ENCODE data around the gene LAMA2.

Gene LAMA2

DNA sequence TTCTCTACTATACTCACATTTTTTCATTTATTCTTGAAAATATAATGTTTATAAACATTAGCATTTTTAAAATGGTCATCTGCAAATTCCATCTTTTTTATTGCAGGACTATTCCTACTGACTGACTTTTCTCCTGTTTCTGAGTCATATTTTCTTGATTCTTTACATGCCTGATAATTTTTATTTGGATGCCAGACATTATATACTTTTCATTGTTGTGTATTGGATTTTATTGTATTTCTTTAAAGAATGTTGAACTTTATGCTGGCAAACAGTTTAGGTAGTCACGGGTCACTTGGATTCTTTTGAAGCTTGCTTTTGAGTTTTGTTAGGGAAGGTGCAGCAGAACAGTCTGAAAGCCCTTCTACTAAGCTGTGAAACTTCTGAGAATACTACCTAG, 423.9 kb downstream of the LAMA2 start:
- no peak overlapping the region for H3K4me3 ChIP-seq (ENCODE audit: low read depth in 1 of 2, low read length in 2 of 2)
- H3K9ac ChIP-seq (ENCODE audit: low read depth in 1 of 2, low read length in 2 of 2): no peak overlapping the region
- H3K9me3 ChIP-seq (ENCODE audit: control insufficient read depth in 1 of 2, low read length in 2 of 2): no peaks in the 10 kb centered on the region
- no peaks in the 10 kb centered on the region for H3K27me3 ChIP-seq (ENCODE audit: control insufficient read depth in 1 of 2, insufficient read depth in 2 of 2, low read length in 2 of 2)
- no peak overlapping the region for H3K27ac ChIP-seq (ENCODE audit: low read depth, low read length)
- no peaks in the 10 kb centered on the region for H3K4me1 ChIP-seq (ENCODE audit: control insufficient read depth in 1 of 2, insufficient read depth in 2 of 2, low read length in 2 of 2)
- no peaks in the 10 kb centered on the region for H3K36me3 ChIP-seq (ENCODE audit: control insufficient read depth in 1 of 2, insufficient read depth in 2 of 2, low read length in 2 of 2)

DNA sequence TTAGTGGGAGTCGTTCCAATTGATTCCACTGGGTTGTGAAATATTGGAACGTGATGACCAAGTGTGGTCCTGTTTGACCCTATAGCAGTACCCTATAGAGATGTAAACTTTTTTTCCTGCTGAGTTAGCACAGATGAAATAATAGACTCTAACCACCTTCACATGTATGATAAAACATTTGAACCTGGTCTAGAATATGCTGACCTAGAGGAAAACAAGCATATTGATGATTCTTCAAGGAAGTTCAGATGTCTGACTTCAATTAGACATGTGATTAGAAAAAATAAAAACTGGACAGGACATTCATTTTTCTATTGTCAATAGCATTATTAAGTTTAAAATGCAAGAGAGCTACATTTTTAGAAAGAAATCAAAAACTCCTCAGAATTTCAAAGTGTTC, 424.9 kb downstream of the LAMA2 start:
- H3K4me3 ChIP-seq (ENCODE audit: low read depth in 1 of 2, low read length in 2 of 2): no peak overlapping the region

DNA sequence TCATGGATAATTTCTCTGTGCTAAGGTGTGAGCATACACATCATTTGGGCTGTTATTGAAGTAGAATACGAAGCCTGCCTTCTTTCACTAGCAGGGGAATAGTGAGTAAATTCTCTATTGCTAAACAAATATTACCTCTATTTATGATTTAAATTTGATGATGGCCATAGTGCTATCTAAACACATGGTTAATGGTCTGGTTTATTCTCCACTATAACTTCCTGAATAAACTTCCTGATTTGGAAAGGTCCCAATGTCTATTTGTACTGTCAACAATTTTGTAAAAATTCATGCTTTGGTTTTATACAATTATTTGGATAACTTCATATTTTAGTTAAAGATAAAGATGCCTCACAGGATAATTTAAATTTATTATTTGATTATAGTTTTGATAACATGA, 426.2 kb downstream of the LAMA2 start:
- Histone ChIP-seq H3K27ac (ENCODE audit: low read depth, low read length) (no peak overlapping the region), H3K4me1 (ENCODE audit: control insufficient read depth in 1 of 2, insufficient read depth in 2 of 2, low read length in 2 of 2) (no peaks in the 10 kb centered on the region), H3K27me3 (ENCODE audit: control insufficient read depth in 1 of 2, insufficient read depth in 2 of 2, low read length in 2 of 2) (no peaks in the 10 kb centered on the region), H3K9me3 (ENCODE audit: control insufficient read depth in 1 of 2, low read length in 2 of 2) (no peaks in the 10 kb centered on the region), H3K4me3 (ENCODE audit: low read depth in 1 of 2, low read length in 2 of 2) (no peak overlapping the region), H3K9ac (ENCODE audit: low read depth in 1 of 2, low read length in 2 of 2) (no peak overlapping the region), H3K36me3 (ENCODE audit: control insufficient read depth in 1 of 2, insufficient read depth in 2 of 2, low read length in 2 of 2) (no peaks in the 10 kb centered on the region)

More for the DNA sequence above, 424.9 kb downstream of the LAMA2 start:
- Histone ChIP-seq H3K4me1 (ENCODE audit: control insufficient read depth in 1 of 2, insufficient read depth in 2 of 2, low read length in 2 of 2) (no peaks in the 10 kb centered on the region), H3K36me3 (ENCODE audit: control insufficient read depth in 1 of 2, insufficient read depth in 2 of 2, low read length in 2 of 2) (no peaks in the 10 kb centered on the region), H3K27me3 (ENCODE audit: control insufficient read depth in 1 of 2, insufficient read depth in 2 of 2, low read length in 2 of 2) (no peaks in the 10 kb centered on the region), H3K9me3 (ENCODE audit: control insufficient read depth in 1 of 2, low read length in 2 of 2) (no peaks in the 10 kb centered on the region), H3K9ac (ENCODE audit: low read depth in 1 of 2, low read length in 2 of 2) (no peak overlapping the region), H3K27ac (ENCODE audit: low read depth, low read length) (no peak overlapping the region)

DNA sequence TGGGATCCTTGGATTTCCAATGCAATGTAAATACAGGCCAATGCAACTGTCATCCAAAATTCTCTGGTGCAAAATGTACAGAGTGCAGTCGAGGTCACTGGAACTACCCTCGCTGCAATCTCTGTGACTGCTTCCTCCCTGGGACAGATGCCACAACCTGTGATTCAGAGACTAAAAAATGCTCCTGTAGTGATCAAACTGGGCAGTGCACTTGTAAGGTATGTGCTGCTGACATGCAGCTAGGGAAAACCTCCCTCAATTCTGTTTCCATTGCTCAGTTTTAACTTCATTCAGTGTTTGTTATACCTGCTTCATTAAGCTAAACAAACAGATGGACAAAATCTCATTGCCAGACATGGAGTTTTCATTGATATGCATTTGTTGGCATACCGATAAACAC, 429.9 kb downstream of the LAMA2 start:
- H3K9me3 ChIP-seq (ENCODE audit: control insufficient read depth in 1 of 2, low read length in 2 of 2): no peaks in the 10 kb centered on the region
- H3K27me3 ChIP-seq (ENCODE audit: control insufficient read depth in 1 of 2, insufficient read depth in 2 of 2, low read length in 2 of 2): no peaks in the 10 kb centered on the region
- H3K27ac ChIP-seq (ENCODE audit: low read depth, low read length): no peak overlapping the region
- no peak overlapping the region for H3K9ac ChIP-seq (ENCODE audit: low read depth in 1 of 2, low read length in 2 of 2)
- no peak overlapping the region for H3K4me3 ChIP-seq (ENCODE audit: low read depth in 1 of 2, low read length in 2 of 2)
- H3K36me3 ChIP-seq (ENCODE audit: control insufficient read depth in 1 of 2, insufficient read depth in 2 of 2, low read length in 2 of 2): no peaks in the 10 kb centered on the region
- H3K4me1 ChIP-seq (ENCODE audit: control insufficient read depth in 1 of 2, insufficient read depth in 2 of 2, low read length in 2 of 2): no peaks in the 10 kb centered on the region

DNA sequence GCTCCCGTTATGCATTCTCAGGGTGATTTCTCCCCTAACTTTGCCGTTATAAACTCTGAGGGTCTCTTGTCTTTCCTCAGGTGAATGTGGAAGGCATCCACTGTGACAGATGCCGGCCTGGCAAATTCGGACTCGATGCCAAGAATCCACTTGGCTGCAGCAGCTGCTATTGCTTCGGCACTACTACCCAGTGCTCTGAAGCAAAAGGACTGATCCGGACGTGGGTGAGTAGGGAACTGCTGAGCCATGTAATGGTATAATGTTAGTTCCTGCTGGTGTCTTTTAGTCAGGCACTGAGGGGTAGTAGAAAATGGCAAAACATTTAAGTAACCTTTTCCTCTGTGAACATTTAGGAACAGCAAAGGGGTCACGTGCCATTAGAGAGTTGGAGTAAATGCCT, 431.6 kb downstream of the LAMA2 start:
- Histone ChIP-seq H3K4me3 (ENCODE audit: low read depth in 1 of 2, low read length in 2 of 2) (no peak overlapping the region), H3K36me3 (ENCODE audit: control insufficient read depth in 1 of 2, insufficient read depth in 2 of 2, low read length in 2 of 2) (no peaks in the 10 kb centered on the region), H3K27ac (ENCODE audit: low read depth, low read length) (no peak overlapping the region), H3K9ac (ENCODE audit: low read depth in 1 of 2, low read length in 2 of 2) (no peak overlapping the region), H3K27me3 (ENCODE audit: control insufficient read depth in 1 of 2, insufficient read depth in 2 of 2, low read length in 2 of 2) (no peaks in the 10 kb centered on the region), H3K9me3 (ENCODE audit: control insufficient read depth in 1 of 2, low read length in 2 of 2) (no peaks in the 10 kb centered on the region), H3K4me1 (ENCODE audit: control insufficient read depth in 1 of 2, insufficient read depth in 2 of 2, low read length in 2 of 2) (peaks cover 0 to 4% of the 10 kb centered on the region in 2 donors)

DNA sequence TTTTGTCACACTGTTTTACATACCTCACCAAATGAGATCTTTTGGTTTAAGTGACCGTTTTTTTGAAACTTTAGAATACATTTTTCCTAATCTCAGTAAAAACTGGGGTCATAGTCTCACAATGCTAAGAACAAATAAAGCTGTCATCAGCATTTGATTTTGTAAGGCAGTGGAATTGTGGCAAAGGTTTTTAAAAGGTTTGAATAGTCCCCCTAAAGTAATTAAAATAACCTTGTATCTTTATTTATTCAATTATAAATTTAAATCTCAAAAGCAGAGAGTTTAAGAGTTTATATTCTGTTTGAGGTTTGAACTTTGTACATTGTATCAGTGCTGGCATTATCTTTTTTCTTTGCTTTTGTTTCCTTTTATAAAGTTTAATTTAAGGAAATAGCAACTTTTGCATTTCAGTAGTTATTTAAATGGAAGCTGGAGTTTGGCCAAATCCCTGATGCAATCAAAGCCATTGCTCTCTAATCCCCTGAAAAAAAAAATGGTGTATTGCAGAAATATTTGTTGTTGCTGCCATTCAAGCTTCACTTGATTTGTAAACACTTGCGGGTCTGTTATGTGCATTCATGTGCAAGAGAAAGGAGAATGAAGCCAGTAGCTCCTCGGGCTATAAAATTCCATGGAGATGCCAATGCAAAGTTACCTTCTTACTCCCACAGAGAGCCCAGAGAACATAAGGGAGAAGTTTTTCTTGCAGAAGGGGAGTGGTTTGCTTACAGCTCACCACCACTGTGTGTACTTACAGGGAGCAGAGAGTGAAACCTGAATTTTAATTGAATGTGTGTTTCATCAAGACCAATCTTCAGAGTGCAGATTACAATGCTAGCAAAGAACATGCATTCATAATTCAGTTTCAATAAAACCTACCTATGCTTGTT, 435.2 kb downstream of the LAMA2 start:
- Histone ChIP-seq H3K4me1 (ENCODE audit: control insufficient read depth in 1 of 2, insufficient read depth in 2 of 2, low read length in 2 of 2) (peaks cover 0 to 4% of the 10 kb centered on the region in 2 donors), H3K27ac (ENCODE audit: low read depth, low read length) (no peak overlapping the region)

DNA sequence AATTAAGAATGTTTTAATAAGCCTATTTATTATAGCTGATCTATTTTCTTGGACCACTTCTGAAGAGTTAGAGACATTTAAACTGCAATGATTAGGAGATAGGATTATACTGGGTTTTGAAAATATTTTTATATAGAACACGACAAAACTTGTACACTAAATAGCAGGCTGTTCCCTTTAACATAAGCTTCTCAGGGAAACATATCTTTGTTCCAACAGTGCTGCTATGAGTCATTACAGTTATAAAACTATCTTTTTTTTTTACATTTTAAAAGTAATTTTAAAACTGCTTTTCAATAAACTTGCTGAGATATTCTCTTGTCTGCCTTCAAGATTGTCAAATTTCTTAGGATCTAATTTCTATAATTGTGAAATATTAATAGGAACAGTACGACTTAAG, 438.0 kb downstream of the LAMA2 start:
- Histone ChIP-seq H3K27ac (ENCODE audit: low read depth, low read length) (no peak overlapping the region), H3K9me3 (ENCODE audit: control insufficient read depth in 1 of 2, low read length in 2 of 2) (no peaks in the 10 kb centered on the region), H3K36me3 (ENCODE audit: control insufficient read depth in 1 of 2, insufficient read depth in 2 of 2, low read length in 2 of 2) (no peaks in the 10 kb centered on the region), H3K27me3 (ENCODE audit: control insufficient read depth in 1 of 2, insufficient read depth in 2 of 2, low read length in 2 of 2) (no peaks in the 10 kb centered on the region), H3K9ac (ENCODE audit: low read depth in 1 of 2, low read length in 2 of 2) (no peak overlapping the region), H3K4me3 (ENCODE audit: low read depth in 1 of 2, low read length in 2 of 2) (no peak overlapping the region), H3K4me1 (ENCODE audit: control insufficient read depth in 1 of 2, insufficient read depth in 2 of 2, low read length in 2 of 2) (peaks cover 0 to 4% of the 10 kb centered on the region in 2 donors)

More for the DNA sequence above, 435.2 kb downstream of the LAMA2 start:
- Histone ChIP-seq H3K36me3 (ENCODE audit: control insufficient read depth in 1 of 2, insufficient read depth in 2 of 2, low read length in 2 of 2) (no peaks in the 10 kb centered on the region), H3K4me3 (ENCODE audit: low read depth in 1 of 2, low read length in 2 of 2) (no peak overlapping the region), H3K9ac (ENCODE audit: low read depth in 1 of 2, low read length in 2 of 2) (no peak overlapping the region), H3K27me3 (ENCODE audit: control insufficient read depth in 1 of 2, insufficient read depth in 2 of 2, low read length in 2 of 2) (no peaks in the 10 kb centered on the region), H3K9me3 (ENCODE audit: control insufficient read depth in 1 of 2, low read length in 2 of 2) (no peaks in the 10 kb centered on the region)

DNA sequence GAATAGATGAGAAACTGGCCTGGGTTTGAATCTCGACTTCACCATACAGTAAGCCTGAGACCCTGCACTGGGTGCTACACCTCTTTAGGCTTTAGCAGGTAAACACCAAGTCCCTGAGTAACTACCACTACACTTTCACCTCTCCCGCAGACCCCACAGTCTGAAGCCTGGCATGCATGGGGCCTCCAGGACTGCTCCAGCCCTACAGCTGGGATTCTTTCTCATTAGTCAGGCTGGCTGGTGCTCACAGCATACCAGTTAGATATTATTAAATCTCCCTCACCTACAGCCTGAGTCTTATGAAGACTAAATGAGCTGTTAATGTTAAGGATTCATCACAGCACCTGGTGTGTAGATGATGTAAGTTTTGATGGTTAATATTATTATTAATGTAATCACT, 438.4 kb downstream of the LAMA2 start:
- peaks cover 0 to 4% of the 10 kb centered on the region in 2 donors for H3K4me1 ChIP-seq (ENCODE audit: control insufficient read depth in 1 of 2, insufficient read depth in 2 of 2, low read length in 2 of 2)
- no peaks in the 10 kb centered on the region for H3K36me3 ChIP-seq (ENCODE audit: control insufficient read depth in 1 of 2, insufficient read depth in 2 of 2, low read length in 2 of 2)
- no peak overlapping the region for H3K4me3 ChIP-seq (ENCODE audit: low read depth in 1 of 2, low read length in 2 of 2)
- H3K27me3 ChIP-seq (ENCODE audit: control insufficient read depth in 1 of 2, insufficient read depth in 2 of 2, low read length in 2 of 2): no peaks in the 10 kb centered on the region
- H3K9me3 ChIP-seq (ENCODE audit: control insufficient read depth in 1 of 2, low read length in 2 of 2): no peaks in the 10 kb centered on the region
- H3K9ac ChIP-seq (ENCODE audit: low read depth in 1 of 2, low read length in 2 of 2): no peak overlapping the region
- H3K27ac ChIP-seq (ENCODE audit: low read depth, low read length): no peak overlapping the region

DNA sequence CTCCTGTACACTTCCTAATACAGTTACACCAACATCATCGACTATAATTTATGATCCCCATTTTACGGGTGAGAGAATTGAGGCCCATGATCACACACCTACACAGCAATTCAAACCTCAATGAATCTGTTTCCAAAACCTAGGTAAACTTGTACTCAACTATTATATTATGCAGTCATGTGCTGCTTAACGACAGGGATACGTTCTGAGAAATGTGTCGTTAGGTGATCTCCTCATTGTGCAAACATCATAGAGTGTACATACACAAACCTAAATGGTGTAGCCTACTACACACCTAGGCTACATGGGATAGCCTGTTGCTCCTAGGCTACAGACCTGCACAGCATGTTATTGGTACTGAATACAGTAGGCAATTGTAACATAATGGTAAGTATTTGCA, 441.4 kb downstream of the LAMA2 start:
- Histone ChIP-seq H3K4me3 (ENCODE audit: low read depth in 1 of 2, low read length in 2 of 2) (no peak overlapping the region), H3K9me3 (ENCODE audit: control insufficient read depth in 1 of 2, low read length in 2 of 2) (no peaks in the 10 kb centered on the region), H3K36me3 (ENCODE audit: control insufficient read depth in 1 of 2, insufficient read depth in 2 of 2, low read length in 2 of 2) (no peaks in the 10 kb centered on the region), H3K27ac (ENCODE audit: low read depth, low read length) (no peak overlapping the region), H3K9ac (ENCODE audit: low read depth in 1 of 2, low read length in 2 of 2) (no peak overlapping the region), H3K27me3 (ENCODE audit: control insufficient read depth in 1 of 2, insufficient read depth in 2 of 2, low read length in 2 of 2) (no peaks in the 10 kb centered on the region), H3K4me1 (ENCODE audit: control insufficient read depth in 1 of 2, insufficient read depth in 2 of 2, low read length in 2 of 2) (no peaks in the 10 kb centered on the region)

DNA sequence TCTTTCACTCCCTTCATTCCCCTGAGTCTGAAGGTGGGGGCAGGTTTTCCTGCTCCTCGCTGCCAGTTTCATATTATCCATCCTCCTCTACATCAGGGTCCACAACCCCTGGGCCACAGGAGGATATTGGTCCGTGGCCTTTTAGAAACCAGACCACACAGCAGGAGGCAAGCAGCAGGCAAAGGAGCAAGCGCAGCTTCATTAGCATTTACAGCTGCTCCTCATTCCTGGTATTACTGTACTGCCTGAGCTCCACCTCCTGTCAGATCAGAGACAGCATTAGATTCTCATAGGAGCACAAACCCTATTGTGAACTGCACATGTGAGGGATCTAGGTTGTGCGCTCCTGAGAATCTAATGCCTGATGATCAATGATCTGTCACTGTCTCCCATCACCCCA, 446.7 kb downstream of the LAMA2 start:
- H3K27ac ChIP-seq (ENCODE audit: low read depth, low read length): no peak overlapping the region
- no peak overlapping the region for H3K4me3 ChIP-seq (ENCODE audit: low read depth in 1 of 2, low read length in 2 of 2)
- H3K27me3 ChIP-seq (ENCODE audit: control insufficient read depth in 1 of 2, insufficient read depth in 2 of 2, low read length in 2 of 2): no peaks in the 10 kb centered on the region
- H3K9me3 ChIP-seq (ENCODE audit: control insufficient read depth in 1 of 2, low read length in 2 of 2): no peaks in the 10 kb centered on the region
- H3K4me1 ChIP-seq (ENCODE audit: control insufficient read depth in 1 of 2, insufficient read depth in 2 of 2, low read length in 2 of 2): no peaks in the 10 kb centered on the region
- no peak overlapping the region for H3K9ac ChIP-seq (ENCODE audit: low read depth in 1 of 2, low read length in 2 of 2)
- H3K36me3 ChIP-seq (ENCODE audit: control insufficient read depth in 1 of 2, insufficient read depth in 2 of 2, low read length in 2 of 2): no peaks in the 10 kb centered on the region
